Measurements from ENCODE around the gene FGFR3. TPM values are rescaled to one million over a fixed set of nuclear protein-coding genes. Genes with fewer than 3 reads are reported as not detected.

Gene FGFR3
- total RNA-seq, 4 donors from 2014 or later = 438 to 805 (median 489) TPM

DNA sequence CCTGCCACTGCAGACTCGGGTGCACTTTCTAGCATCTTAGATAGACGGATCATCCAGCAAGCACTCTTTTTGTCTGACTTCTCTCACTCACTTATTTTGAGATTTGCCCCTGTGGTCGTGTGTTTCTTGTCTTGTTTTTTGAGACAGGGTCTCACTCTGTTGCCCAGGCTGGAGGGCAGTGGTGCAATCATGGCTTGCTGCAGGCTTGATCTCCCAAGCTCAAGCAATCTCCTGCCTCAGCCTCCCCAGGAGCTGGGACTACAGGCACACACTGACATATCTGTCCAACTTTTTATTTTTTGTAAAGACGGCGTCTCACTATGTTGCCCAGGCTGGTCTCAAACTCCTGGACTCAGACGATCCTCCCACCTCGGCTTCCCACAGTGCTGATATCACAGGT, 26.7 kb downstream of the FGFR3 start:
- intact Hi-C loops (cut with DNase I; ENCODE audit: low total_unique reads) = no loop called here
- WGBS, 2 donors = 85 to 88% methylated on average over 7 of the region's 7 CpGs
- H3K4me3 ChIP-seq (ENCODE audit: low read depth, poor library complexity, severe bottlenecking) = no peak overlapping the region
- no peak for DNase-seq (ENCODE audit: low spot score in 2 of 2)
- TF ChIP-seq, protein P1, sequence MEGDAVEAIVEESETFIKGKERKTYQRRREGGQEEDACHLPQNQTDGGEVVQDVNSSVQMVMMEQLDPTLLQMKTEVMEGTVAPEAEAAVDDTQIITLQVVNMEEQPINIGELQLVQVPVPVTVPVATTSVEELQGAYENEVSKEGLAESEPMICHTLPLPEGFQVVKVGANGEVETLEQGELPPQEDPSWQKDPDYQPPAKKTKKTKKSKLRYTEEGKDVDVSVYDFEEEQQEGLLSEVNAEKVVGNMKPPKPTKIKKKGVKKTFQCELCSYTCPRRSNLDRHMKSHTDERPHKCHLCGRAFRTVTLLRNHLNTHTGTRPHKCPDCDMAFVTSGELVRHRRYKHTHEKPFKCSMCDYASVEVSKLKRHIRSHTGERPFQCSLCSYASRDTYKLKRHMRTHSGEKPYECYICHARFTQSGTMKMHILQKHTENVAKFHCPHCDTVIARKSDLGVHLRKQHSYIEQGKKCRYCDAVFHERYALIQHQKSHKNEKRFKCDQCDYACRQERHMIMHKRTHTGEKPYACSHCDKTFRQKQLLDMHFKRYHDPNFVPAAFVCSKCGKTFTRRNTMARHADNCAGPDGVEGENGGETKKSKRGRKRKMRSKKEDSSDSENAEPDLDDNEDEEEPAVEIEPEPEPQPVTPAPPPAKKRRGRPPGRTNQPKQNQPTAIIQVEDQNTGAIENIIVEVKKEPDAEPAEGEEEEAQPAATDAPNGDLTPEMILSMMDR (IDR thresholded peaks at IDR 0.05) = no peak
- TF ChIP-seq POLR2A (IDR thresholded peaks at IDR 0.05) = no peak

DNA sequence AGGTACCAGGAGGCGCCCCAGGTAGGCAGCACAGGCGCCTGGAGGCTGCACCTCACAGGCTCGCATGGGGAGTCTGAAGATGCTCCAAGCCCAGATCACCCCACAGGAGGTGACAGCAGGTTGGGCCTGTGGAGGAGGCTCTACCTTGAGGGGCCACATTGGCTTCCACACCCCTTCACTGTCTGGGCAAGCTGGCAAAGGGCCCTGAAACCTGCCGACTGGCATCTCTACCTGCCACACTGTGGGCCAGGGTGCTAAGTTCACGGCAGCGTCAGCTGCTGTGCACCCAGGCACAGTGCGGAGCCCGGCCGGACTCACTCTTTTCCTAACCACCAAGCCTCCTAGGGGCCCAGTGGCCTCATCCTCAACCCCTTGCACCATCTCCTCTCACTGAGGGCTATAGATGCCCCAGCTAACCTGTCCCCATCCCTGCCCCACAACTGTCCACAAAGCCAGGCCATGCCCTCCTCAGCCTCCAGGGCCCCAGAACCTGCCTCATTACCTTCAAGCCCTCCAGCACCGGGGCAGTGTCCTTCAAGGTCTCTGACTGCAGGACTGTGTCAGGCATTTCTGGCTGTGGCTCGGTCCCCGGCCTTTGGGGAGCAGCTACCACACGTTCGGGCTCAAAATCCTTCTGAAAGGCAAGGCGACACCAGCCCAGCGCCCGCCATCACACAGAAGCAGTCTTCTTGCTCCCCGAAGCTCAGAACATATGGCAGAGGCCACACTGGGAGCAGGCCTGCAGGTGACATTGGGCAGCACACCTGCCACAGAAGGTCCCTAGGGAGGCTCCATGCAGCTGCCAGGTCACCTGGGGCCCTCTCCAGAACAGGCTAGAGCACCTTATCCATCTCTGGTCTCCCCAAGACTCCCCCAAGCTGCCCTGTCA, 28.8 kb downstream of the FGFR3 start:
- 98 to 99% methylated on average over 17 to 18 of the region's 18 CpGs for WGBS, 2 donors
- intact Hi-C loops (cut with DNase I; ENCODE audit: low total_unique reads) = no loop called here
- DNase-seq (ENCODE audit: low spot score in 2 of 2) = no peak
- H3K4me3 ChIP-seq (ENCODE audit: low read depth, poor library complexity, severe bottlenecking) = no peak overlapping the region
- TF ChIP-seq, protein P1 (IDR thresholded peaks at IDR 0.05) = no peak
- no peak for TF ChIP-seq POLR2A (IDR thresholded peaks at IDR 0.05)

DNA sequence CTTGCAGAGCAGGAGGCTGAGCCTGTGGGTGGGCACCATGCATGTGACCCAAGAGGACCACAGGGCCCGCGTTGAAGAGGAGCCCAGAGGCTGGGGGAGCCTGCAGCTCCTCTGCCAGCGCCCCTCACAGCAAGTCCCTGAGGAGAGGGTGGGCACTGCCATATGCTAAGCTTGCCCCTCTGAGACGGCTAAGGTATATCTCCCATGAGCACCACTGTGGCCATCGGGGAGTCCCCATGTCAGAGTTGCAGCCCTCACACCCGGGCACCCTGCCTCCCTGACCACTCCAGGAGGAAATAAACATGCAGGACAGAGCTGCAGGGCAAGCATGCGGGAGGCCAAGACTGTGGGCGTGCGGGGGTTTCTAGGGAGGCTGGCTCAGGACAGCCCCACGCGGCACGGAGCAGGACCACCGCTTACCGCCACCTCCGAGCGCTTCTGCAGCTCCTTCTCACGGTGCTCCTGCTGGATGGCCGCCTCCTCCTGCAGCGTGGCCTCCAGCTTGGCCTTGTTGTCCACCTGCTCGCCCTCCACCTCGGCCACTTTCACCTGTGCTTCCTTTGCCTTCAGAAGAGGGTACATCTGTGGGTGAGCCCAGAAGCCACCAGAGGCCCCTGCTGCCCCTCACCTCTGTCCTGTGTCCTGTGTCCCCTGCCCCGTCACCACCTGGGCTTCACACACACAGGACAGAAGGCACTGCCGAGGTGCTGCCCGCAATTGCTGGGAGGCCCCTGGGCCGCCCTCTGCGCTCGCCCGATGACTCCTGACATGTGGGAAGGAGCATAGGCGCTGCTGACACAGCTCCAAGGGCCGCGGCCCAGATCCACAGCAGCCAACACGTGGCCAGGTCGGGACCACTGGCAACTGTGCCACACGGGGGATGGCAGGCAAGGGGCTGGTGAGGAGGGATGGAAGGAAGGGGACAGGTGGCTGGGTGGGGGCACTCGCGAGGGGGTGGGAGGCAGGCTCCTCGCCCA, 29.8 kb downstream of the FGFR3 start:
- 91 to 95% methylated on average over 28 to 34 of the region's 37 CpGs for WGBS, 2 donors
- no peak for TF ChIP-seq POLR2A (IDR thresholded peaks at IDR 0.05)
- TF ChIP-seq, protein P1 (IDR thresholded peaks at IDR 0.05) = no peak
- intact Hi-C loops (cut with DNase I; ENCODE audit: low total_unique reads) = no loop called here
- H3K4me3 ChIP-seq (ENCODE audit: low read depth, poor library complexity, severe bottlenecking) = no peak overlapping the region
- no peak for DNase-seq (ENCODE audit: low spot score in 2 of 2)

GRCh38 chr4:1823545-1823932, 30.4 kb downstream of the FGFR3 start:
- intact Hi-C loops (cut with DNase I; ENCODE audit: low total_unique reads) = no loop called here
- TF ChIP-seq POLR2A (IDR thresholded peaks at IDR 0.05) = no peak
- TF ChIP-seq, protein P1 (IDR thresholded peaks at IDR 0.05) = no peak
- WGBS, 2 donors = 94 to 95% methylated on average over 12 of the region's 12 CpGs

GRCh38 chr4:1824746-1825145, 31.7 kb downstream of the FGFR3 start:
- no peak for DNase-seq (ENCODE audit: low spot score in 2 of 2)
- TF ChIP-seq POLR2A (IDR thresholded peaks at IDR 0.05) = no peak
- TF ChIP-seq, protein P1 (IDR thresholded peaks at IDR 0.05) = no peak
- H3K4me3 ChIP-seq (ENCODE audit: low read depth, poor library complexity, severe bottlenecking) = no peak overlapping the region
- intact Hi-C loops (cut with DNase I; ENCODE audit: low total_unique reads) = no loop called here
- 79 to 84% methylated on average over 11 of the region's 11 CpGs for WGBS, 2 donors

More at GRCh38 chr4:1823545-1823932, 30.4 kb downstream of the FGFR3 start:
- H3K4me3 ChIP-seq (ENCODE audit: low read depth, poor library complexity, severe bottlenecking) = no peak overlapping the region
- no peak for DNase-seq (ENCODE audit: low spot score in 2 of 2)
